GM12801 (cell line): Measurements from ENCODE around the gene TCL1A.

Experiments
- TF ChIP-seq, protein P1 (sequence below): IDR thresholded peaks from one replicate; pipeline ENCODE4 v1.5.1; 2011; ENCODE audit warnings: control low read depth; ENCODE audit not compliant: insufficient read length; ENCODE audit errors: extremely low read depth

TCL1A gene

DNA sequence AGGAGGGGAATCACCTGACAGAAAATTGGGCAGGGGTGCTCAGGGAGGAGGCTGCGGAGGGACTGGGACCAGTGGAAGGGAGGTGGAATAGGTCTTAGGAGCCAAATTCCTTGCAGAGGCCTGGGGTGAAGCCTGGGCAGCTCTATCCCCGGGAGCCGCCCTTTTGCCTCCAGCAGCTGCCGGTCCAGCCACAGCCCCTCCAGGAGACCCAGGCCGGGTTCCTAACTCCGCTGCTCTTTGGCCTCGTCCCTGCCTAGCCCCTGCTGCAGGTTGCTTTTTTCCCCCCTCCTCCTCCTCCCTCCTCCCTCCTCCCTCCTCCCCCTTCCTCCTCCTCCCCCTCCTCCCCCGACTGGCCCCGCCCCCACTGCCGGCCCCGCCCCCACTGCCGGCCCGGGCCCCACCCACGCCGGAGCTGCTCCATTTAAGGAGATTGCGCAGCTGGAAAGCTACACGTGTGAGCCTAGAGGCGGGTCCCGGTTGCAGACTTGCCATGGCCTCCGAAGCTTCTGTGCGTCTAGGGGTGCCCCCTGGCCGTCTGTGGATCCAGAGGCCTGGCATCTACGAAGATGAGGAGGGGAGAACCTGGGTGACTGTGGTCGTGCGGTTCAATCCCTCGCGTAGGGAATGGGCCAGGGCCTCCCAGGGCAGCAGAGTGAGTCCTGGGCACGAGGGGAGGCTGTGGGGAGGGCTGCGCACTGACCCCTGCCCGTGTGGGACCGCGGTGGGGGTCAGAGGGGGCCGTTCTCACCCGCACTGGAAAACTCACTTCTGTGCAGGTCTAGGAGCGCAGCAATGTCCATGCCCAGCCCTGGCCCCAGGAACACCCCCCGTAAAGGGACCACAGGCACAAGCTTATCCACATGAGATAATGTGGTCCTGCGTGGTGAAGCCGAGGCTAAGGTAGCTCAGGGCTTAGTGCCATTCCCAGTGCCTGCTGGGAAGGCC, 27.7 kb downstream of the TCL1A start, which contains the start of gene TCL1B:
TSS of gene TCL1B (plus strand) at position 449 of the 945 bp plus-strand sequence. CDS start at position 491, 42 bp downstream.
- TF ChIP-seq, protein P1, sequence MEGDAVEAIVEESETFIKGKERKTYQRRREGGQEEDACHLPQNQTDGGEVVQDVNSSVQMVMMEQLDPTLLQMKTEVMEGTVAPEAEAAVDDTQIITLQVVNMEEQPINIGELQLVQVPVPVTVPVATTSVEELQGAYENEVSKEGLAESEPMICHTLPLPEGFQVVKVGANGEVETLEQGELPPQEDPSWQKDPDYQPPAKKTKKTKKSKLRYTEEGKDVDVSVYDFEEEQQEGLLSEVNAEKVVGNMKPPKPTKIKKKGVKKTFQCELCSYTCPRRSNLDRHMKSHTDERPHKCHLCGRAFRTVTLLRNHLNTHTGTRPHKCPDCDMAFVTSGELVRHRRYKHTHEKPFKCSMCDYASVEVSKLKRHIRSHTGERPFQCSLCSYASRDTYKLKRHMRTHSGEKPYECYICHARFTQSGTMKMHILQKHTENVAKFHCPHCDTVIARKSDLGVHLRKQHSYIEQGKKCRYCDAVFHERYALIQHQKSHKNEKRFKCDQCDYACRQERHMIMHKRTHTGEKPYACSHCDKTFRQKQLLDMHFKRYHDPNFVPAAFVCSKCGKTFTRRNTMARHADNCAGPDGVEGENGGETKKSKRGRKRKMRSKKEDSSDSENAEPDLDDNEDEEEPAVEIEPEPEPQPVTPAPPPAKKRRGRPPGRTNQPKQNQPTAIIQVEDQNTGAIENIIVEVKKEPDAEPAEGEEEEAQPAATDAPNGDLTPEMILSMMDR = no peak

- TF ChIP-seq, protein P1 = no peak
These were observed 30.1 kb downstream of the TCL1A start for GRCh38 chr14:95683793-95684192.

- TF ChIP-seq, protein P1 = no peak
These were observed 32.8 kb downstream of the TCL1A start for GRCh38 chr14:95681153-95681552.

DNA sequence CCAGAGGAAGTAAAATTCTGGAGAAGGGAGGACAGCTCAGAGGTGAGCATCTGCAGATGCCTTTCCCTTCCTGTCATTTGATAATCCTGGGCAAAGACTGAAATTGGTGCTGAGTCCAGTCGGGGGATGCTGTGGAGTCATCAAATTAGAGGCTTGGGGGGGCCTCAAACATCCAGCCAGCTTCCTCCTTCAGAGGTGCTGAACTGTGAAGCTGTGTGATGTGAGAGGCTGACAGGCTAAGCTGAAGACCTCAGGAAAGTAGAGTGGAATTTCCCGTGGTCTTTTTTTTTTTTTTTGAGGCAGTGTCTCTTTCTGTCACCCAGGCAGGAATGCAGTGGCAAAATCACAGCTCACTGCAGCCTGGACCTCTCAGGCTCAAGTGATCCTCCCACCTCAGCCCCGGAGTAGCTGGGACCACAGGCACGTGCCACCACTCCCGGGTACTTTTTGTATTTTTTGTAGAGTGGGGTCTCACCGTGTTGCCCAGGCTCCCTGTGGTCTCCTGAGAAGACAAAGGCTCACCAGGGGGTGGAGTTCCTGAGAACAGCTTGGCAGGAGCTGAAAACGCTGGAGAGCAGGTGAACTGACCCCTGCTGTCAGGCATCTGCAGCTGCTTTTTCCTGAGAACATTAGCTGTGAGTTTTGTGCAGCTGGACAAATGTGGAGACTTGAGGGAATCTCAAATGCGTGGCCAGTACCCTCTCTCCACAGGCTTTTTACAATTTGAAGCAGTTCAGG, 33.8 kb downstream of the TCL1A start:
- TF ChIP-seq, protein P1 = no peak

- TF ChIP-seq, protein P1 = no peak
These were observed 34.6 kb downstream of the TCL1A start for GRCh38 chr14:95679148-95679815.

DNA sequence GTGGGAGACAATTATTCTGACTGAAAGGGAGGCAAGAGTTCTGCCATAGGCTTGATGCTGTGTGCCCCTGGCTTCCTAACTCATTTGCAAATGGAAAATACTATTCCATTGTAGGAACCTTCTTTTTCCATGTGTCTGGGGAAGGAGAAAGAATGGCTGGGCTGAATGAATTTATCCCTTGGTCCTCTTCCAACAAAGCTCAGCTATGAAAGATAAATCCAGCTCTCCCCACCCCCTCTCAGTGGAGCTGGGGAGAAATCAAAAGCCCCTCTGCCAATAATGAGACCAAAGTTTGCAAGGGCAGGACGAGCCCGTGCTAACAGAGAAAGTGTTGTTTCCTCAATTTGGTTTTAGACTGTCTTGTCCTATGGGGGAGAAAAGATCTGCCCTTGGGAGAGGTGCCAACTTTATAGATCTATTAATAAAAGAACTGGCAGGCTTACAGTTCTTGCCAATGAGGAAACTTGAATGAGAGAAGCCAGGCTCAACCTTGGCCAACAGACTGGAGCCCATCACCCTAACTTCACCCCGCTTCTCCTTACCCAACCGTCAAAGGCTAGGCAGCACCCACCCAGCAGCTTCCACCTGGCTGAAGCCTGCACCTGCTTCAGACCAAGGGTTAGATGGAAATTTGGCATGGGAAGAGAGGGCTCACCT, 36.6 kb downstream of the TCL1A start:
- TF ChIP-seq, protein P1 = no peak

GRCh38 chr14:95675486-95675885, 38.4 kb downstream of the TCL1A start:
- TF ChIP-seq, protein P1 = no peak
